ENCODE results near the gene SLC2A10.

GRCh38 chr20:46671866-46672542 is 37.4 kb upstream of the SLC2A10 start:
- TF ChIP-seq EZH2 (IDR thresholded peaks at IDR 0.05; ENCODE audit: low read length, missing control alignments): no peak
- no peak for TF ChIP-seq CTCF (conservative IDR thresholded peaks at IDR 0.05 in 1 of 2, IDR thresholded peaks at IDR 0.05 in 1 of 2; ENCODE audit: low read depth in 1 of 2, low read length in 2 of 2)
